ENCODE measurements around the gene KCTD12.

KCTD12 gene

DNA sequence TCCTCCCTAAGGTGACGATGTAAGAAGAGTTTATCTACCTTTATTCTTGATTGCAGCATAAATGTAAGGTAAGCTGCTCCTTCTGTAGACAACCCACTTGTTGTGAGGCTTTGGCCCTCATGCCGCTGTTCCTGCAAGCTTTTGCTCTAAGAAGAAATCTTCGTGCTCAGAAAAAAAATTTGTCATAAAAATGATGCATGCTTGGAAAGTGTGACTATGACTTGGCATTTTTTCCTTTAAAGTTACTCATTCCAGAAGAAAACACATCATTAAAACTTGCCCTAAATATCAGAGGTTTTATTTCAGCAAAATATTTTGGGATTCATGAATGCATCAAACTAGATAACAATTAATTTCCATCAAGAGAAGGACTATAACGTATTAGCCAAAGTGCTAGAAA lies 39.8 kb downstream of the KCTD12 start:
- no peak for TF ChIP-seq CTCF (IDR thresholded peaks at IDR 0.05; ENCODE audit: low read depth, low read length)
- no peak for DNase-seq (ENCODE audit: low read depth, low spot score)
- H3K4me3 ChIP-seq (ENCODE audit: low read depth, low read length) = no peak overlapping the region
- in situ Hi-C loops (cut with HindIII; ENCODE audit: low sequenced_read_pairs) = no loop called here

DNA sequence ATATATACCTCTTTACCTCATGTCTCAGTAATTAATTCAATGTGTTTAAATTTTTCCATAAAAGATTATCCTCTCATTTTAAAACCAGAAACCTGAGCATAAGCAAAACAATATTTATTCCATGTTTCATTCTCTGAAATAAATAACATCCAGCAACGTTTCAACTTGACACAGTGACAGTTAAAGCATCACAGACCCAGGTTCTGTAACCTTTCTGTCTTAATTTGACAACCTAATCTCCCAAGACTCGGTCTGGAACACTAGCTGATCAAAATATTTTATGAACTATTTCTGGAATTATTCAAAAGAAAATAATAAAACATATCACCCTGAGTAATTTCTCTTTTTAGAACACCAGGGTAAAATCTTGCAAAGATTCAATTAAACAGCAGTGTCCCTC lies 40.3 kb downstream of the KCTD12 start:
- no peak overlapping the region for H3K4me3 ChIP-seq (ENCODE audit: low read depth, low read length)
- no peak for DNase-seq (ENCODE audit: low read depth, low spot score)
- in situ Hi-C loops (cut with HindIII; ENCODE audit: low sequenced_read_pairs) = no loop called here
- no peak for TF ChIP-seq CTCF (IDR thresholded peaks at IDR 0.05; ENCODE audit: low read depth, low read length)

DNA sequence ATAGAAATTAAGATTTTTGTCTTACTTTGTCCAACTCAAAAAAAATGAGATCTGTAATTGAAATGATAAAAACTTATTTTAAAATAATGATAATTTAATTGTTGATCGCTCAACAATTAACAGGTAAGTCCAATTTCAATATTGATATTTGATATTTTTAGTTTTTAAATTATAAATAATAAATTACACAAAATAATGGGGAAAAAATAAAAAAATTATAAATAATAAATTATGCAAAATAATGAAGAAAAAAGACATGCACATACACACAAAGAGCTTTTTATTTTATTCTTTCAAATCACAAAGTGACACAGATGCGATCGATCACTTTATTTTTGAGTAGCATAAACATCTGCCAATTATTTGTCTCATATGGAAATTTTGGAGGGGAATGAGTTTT lies 40.8 kb downstream of the KCTD12 start:
- in situ Hi-C loops (cut with HindIII; ENCODE audit: low sequenced_read_pairs) = no loop called here
- DNase-seq (ENCODE audit: low read depth, low spot score) = no peak
- TF ChIP-seq CTCF (IDR thresholded peaks at IDR 0.05; ENCODE audit: low read depth, low read length) = no peak

GRCh38 chr13:76837801-76838200 lies 48.4 kb downstream of the KCTD12 start:
- in situ Hi-C loops (cut with HindIII; ENCODE audit: low sequenced_read_pairs) = no loop called here
- no peak for TF ChIP-seq CTCF (IDR thresholded peaks at IDR 0.05; ENCODE audit: low read depth, low read length)
- DNase-seq (ENCODE audit: low read depth, low spot score) = no peak
- no peak overlapping the region for H3K4me3 ChIP-seq (ENCODE audit: low read depth, low read length)

More for the DNA sequence above, 40.8 kb downstream of the KCTD12 start:
- H3K4me3 ChIP-seq (ENCODE audit: low read depth, low read length) = no peak overlapping the region

- no peak for TF ChIP-seq CTCF (IDR thresholded peaks at IDR 0.05; ENCODE audit: low read depth, low read length)
- DNase-seq (ENCODE audit: low read depth, low spot score) = peak; percentile 48
- H3K4me3 ChIP-seq (ENCODE audit: low read depth, low read length) = no peak overlapping the region
- in situ Hi-C loops (cut with HindIII; ENCODE audit: low sequenced_read_pairs) = no loop called here
Observed at GRCh38 chr13:76836311-76836710, 49.9 kb downstream of the KCTD12 start.

DNA sequence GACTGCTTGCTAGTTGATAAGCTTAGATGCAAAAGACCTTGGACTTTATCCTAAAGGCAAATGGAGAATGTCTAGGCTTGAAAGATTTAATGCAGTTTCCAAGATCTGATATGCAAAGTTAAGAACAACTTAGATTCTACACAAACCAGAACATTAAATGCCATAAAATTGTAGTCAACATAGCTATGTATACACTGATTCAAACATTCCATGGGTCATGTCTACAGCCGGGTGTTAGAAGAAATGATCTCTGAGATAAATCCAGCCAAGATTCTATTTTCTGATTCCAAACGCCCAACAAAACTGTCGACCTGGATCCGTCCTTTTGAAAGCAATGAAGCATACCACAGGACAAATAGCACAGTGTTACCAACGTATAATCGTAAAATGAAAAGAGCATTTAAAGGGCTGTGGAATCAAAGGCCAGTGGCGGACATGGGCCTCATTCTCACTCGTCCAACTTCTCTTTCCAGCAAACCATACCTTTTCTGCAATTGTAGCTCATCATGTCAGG lies 52.7 kb downstream of the KCTD12 start:
- in situ Hi-C loops (cut with HindIII; ENCODE audit: low sequenced_read_pairs) = no loop called here
- DNase-seq (ENCODE audit: low read depth, low spot score) = no peak
- no peak for TF ChIP-seq CTCF (IDR thresholded peaks at IDR 0.05; ENCODE audit: low read depth, low read length)

More for the DNA sequence above, 52.7 kb downstream of the KCTD12 start:
- no peak overlapping the region for H3K4me3 ChIP-seq (ENCODE audit: low read depth, low read length)
